Activated naive CD4-positive, alpha-beta T cell treated with anti-CD3 and anti-CD28 coated beads, Interleukin-2, amount 50 U/mL, for 16 hours (primary cell): ENCODE data around the gene ASB4.
"Not testable (repeated sequence)": the region's sequence is repeated elsewhere in the genome, so short reads cannot be mapped to it uniquely, and the experiment has no call there.

Experiments
- DNase-seq: peaks from one replicate; pipeline ENCODE4 v3.0.0-alpha.2; 2020

Gene ASB4

GRCh38 chr7:95479992-95480624 is 5.6 kb upstream of the ASB4 start:
- DNase-seq: no peak

GRCh38 chr7:95481271-95482165 is 4.2 kb upstream of the ASB4 start:
- no peak for DNase-seq

- no peak for DNase-seq
Observed at GRCh38 chr7:95482424-95482823, 3.3 kb upstream of the ASB4 start.

GRCh38 chr7:95490231-95490762 is 4.6 kb downstream of the ASB4 start:
- no peak for DNase-seq

- DNase-seq: no peak
Observed at GRCh38 chr7:95491201-95491600, 5.5 kb downstream of the ASB4 start.

GRCh38 chr7:95491634-95492314 is 6.0 kb downstream of the ASB4 start:
- DNase-seq: no peak

- DNase-seq: no peak
Observed at GRCh38 chr7:95493247-95493646, 7.5 kb downstream of the ASB4 start.

GRCh38 chr7:95493844-95494243 is 8.1 kb downstream of the ASB4 start:
- no peak for DNase-seq

GRCh38 chr7:95501261-95501832 is 15.6 kb downstream of the ASB4 start:
- no peak for DNase-seq

GRCh38 chr7:95502403-95502802 is 16.7 kb downstream of the ASB4 start:
- DNase-seq: no peak

GRCh38 chr7:95503271-95504131 is 17.8 kb downstream of the ASB4 start:
- DNase-seq: no peak

GRCh38 chr7:95504132-95504588 is 18.4 kb downstream of the ASB4 start:
- not testable (repeated sequence) for DNase-seq

GRCh38 chr7:95508780-95509179 is 23.0 kb downstream of the ASB4 start:
- DNase-seq: no peak

- no peak for DNase-seq
Observed at GRCh38 chr7:95509199-95509598, 23.5 kb downstream of the ASB4 start.

GRCh38 chr7:95511716-95512260 is 26.0 kb downstream of the ASB4 start:
- DNase-seq: peak; percentile 31

GRCh38 chr7:95517458-95517857 is 31.7 kb downstream of the ASB4 start:
- DNase-seq: no peak

- no peak for DNase-seq
Observed at GRCh38 chr7:95517870-95518269, 32.1 kb downstream of the ASB4 start.

- no peak for DNase-seq
Observed at GRCh38 chr7:95520136-95520535, 34.4 kb downstream of the ASB4 start.

GRCh38 chr7:95525503-95525902 is 39.8 kb downstream of the ASB4 start:
- no peak for DNase-seq

GRCh38 chr7:95526128-95526738 is 40.5 kb downstream of the ASB4 start:
- DNase-seq: no peak
